ENCODE results near the gene FGF10.

FGF10 gene

GRCh38 chr5:44257221-44257620 is 132.0 kb downstream of the FGF10 start:
- DNase-seq (ENCODE audit: low spot score): no peak
